ENCODE data around the gene GAS2L1.
"Not testable (repeated sequence)": the region's sequence is repeated elsewhere in the genome, so short reads cannot be mapped to it uniquely, and the experiment has no call there.

Gene GAS2L1

DNA sequence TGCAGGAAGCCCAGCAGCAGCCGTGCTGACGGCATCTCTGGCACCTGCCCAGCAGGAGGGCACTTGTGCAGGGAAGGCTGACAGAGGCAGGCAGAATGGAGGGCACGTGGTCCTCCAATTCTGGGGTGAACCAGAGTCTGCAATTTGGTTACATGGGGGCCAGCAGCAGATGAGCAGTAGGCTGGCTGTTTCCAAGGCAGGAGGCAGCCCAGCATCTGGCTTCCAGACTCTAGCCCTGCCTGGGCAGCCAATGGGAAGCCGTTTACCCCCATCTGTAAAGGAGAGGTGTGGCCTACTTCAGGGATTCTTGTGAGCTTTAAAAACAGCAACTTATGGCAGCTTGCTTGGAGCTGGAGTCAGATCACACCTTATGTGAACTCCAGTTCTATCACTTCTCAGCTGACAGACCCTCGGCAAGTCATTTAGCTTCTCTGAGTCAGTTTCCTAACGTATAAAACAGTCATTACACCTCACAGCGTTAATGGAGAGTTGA is 36.9 kb downstream of the GAS2L1 start:
- no peak for DNase-seq (ENCODE audit: low spot score)
- in situ Hi-C loops (cut with MboI; ENCODE audit: low sequenced_read_pairs, unreplicated experiment): no loop called here
- TF ChIP-seq, protein P1, sequence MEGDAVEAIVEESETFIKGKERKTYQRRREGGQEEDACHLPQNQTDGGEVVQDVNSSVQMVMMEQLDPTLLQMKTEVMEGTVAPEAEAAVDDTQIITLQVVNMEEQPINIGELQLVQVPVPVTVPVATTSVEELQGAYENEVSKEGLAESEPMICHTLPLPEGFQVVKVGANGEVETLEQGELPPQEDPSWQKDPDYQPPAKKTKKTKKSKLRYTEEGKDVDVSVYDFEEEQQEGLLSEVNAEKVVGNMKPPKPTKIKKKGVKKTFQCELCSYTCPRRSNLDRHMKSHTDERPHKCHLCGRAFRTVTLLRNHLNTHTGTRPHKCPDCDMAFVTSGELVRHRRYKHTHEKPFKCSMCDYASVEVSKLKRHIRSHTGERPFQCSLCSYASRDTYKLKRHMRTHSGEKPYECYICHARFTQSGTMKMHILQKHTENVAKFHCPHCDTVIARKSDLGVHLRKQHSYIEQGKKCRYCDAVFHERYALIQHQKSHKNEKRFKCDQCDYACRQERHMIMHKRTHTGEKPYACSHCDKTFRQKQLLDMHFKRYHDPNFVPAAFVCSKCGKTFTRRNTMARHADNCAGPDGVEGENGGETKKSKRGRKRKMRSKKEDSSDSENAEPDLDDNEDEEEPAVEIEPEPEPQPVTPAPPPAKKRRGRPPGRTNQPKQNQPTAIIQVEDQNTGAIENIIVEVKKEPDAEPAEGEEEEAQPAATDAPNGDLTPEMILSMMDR (IDR thresholded peaks at IDR 0.05; ENCODE audit: borderline replicate concordance, control extremely low read depth, extremely low read depth, insufficient read depth, missing control alignments): no peak

DNA sequence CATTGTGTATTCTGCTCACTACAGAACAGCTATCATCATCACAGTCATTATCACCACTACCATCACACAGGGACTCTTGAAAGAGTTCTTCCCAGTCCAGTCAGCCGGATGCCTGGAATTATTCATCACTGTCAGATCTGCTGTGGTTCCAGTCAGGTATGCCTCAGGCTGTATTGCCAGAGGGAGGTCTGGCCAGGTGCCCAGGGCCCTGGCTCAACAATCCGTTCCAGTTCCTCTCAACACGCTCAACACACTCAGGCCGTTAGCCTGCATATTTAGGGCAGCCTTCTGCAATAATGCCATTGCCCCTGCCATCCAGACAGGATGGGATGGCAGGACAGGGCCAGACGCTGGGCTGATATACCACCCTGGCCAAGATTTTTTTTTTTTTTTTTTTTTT is 37.7 kb downstream of the GAS2L1 start:
- no peak for DNase-seq (ENCODE audit: low spot score)
- in situ Hi-C loops (cut with MboI; ENCODE audit: low sequenced_read_pairs, unreplicated experiment): no loop called here
- TF ChIP-seq, protein P1 (IDR thresholded peaks at IDR 0.05; ENCODE audit: borderline replicate concordance, control extremely low read depth, extremely low read depth, insufficient read depth, missing control alignments): no peak

DNA sequence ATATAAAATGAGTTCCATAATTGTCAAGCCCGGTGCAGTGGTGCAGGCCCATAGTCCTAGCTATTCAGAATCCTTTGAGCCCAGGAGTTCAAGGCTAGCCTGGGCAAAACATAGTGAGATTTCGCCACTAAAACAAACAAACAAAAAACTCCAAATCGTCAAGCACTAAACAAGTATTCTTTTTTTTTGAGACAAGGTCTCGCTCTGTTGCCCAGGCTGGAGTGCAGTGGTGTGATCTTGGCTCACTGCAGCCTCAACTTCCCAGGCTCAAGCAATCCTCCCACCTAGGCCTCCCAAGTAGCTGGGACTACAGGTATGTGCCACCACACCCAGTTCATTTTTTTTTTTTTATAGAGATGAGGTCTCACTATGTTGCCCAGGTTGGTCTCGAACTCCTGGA is 38.4 kb downstream of the GAS2L1 start:
- in situ Hi-C loops (cut with MboI; ENCODE audit: low sequenced_read_pairs, unreplicated experiment); DNase-seq (ENCODE audit: low spot score): not testable (repeated sequence)

DNA sequence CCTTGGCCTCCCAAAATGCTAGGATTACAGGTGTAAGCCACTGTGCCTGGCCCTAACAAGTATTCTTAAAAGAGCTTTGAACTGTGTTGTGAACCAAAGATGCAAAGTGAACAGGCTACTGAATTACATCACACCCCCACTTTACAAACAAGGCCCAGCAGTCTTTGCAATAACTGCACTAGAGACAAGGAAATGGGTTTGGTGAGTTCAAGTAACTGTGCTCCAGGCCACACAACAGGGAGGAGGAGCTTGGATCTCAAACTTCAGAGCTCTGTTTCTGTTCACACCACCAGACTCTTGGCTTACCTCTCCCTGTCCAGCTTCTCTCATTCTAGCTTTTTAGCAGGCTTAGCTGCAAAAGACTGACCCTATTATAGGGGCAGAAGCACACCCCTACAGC is 39.5 kb downstream of the GAS2L1 start:
- DNase-seq (ENCODE audit: low spot score): no peak
- in situ Hi-C loops (cut with MboI; ENCODE audit: low sequenced_read_pairs, unreplicated experiment): no loop called here
- TF ChIP-seq, protein P1 (IDR thresholded peaks at IDR 0.05; ENCODE audit: borderline replicate concordance, control extremely low read depth, extremely low read depth, insufficient read depth, missing control alignments): no peak

DNA sequence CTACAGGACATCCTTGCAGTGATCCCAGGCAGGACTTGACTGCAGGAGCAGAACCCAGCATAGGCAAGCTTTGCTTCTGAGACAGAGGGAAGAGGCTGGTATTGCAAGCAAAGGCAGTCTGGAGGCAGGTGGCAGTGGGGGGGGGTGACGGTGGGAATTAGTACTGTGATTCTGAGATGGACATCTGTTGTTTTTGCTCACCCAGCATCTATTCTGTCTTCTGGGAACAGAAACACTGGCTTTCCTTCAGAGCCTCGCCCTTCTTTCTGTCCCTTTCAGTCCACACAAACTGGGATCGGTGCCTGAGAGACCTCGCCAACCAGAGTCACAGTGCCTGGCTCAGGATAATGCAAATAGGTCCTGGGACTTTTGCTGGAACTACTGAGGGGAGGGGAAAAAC is 40.2 kb downstream of the GAS2L1 start:
- in situ Hi-C loops (cut with MboI; ENCODE audit: low sequenced_read_pairs, unreplicated experiment): no loop called here
- TF ChIP-seq, protein P1 (IDR thresholded peaks at IDR 0.05; ENCODE audit: borderline replicate concordance, control extremely low read depth, extremely low read depth, insufficient read depth, missing control alignments): no peak
- DNase-seq (ENCODE audit: low spot score): no peak

DNA sequence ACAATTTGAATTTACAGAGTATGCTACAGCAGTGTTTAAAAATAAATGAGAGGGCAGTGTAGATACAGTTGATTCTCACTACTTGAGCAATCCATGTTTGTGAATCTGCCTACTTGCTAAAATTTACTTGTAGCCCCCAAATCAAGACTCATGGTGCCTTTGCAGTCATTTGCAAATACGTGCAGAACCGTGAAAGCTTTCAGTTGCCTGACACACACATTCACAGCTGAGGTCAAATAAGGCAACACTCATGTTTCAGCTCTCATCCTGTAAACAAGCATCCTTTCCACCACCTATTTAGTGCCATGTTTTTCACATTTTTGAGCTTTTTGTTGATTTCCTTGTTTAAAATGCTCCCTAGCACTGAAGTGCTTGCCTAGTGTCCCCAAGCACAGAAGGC is 41.6 kb downstream of the GAS2L1 start:
- in situ Hi-C loops (cut with MboI; ENCODE audit: low sequenced_read_pairs, unreplicated experiment): no loop called here
- TF ChIP-seq, protein P1 (IDR thresholded peaks at IDR 0.05; ENCODE audit: borderline replicate concordance, control extremely low read depth, extremely low read depth, insufficient read depth, missing control alignments): no peak
- DNase-seq (ENCODE audit: low spot score): no peak

DNA sequence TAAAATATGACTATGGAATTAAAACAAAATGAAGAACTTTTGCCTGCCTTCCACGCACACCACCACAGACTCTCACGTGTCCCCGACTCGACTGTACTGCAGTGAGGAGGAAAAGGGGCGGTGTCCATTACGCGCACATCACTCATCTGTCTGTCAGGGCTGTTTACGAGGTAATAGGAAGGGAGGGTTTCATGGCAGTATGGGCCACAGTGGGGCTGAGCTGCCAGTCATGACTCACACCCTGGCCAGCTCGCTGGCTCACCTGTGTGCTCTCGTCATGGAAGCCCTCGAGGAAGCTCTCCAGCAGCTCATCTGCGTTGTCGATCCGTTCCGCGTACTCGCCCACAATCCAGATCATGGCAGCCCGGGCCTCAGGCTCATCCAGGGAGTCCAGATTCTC is 42.5 kb downstream of the GAS2L1 start:
- DNase-seq (ENCODE audit: low spot score): no peak
- in situ Hi-C loops (cut with MboI; ENCODE audit: low sequenced_read_pairs, unreplicated experiment): no loop called here
- TF ChIP-seq, protein P1 (IDR thresholded peaks at IDR 0.05; ENCODE audit: borderline replicate concordance, control extremely low read depth, extremely low read depth, insufficient read depth, missing control alignments): no peak
